NCI-H146 treated with DMSO at 0.1 percent for 48 hours (cell line): ENCODE measurements around the gene TMEM222.

Experiments
- DNase-seq: peaks from one replicate; lab custom pipeline; 2025; ENCODE audit not compliant: unreplicated experiment; lab: John Stamatoyannopoulos, UW

Gene TMEM222

GRCh38 chr1:27306071-27306470, 15.9 kb upstream of the TMEM222 start:
- no peak for DNase-seq

- no peak for DNase-seq
Measured at GRCh38 chr1:27306892-27307761, 14.8 kb upstream of the TMEM222 start.

GRCh38 chr1:27307874-27308598, 13.9 kb upstream of the TMEM222 start:
- no peak for DNase-seq

- no peak for DNase-seq
Measured at GRCh38 chr1:27314169-27314568, 7.8 kb upstream of the TMEM222 start.

- DNase-seq = no peak
Measured at GRCh38 chr1:27314737-27315136, 7.2 kb upstream of the TMEM222 start.

- DNase-seq = no peak
Measured at GRCh38 chr1:27316860-27317259, 5.1 kb upstream of the TMEM222 start.

- no peak for DNase-seq
Measured at GRCh38 chr1:27318136-27318535, 3.8 kb upstream of the TMEM222 start.

GRCh38 chr1:27318596-27318995, 3.4 kb upstream of the TMEM222 start:
- no peak for DNase-seq

- DNase-seq = no peak
Measured at GRCh38 chr1:27322569-27323240, 742 bp downstream of the TMEM222 start.

GRCh38 chr1:27325286-27325685, 3.3 kb downstream of the TMEM222 start:
- DNase-seq = no peak

- no peak for DNase-seq
Measured at GRCh38 chr1:27327964-27328363, 6.0 kb downstream of the TMEM222 start.

GRCh38 chr1:27330786-27331185, 8.8 kb downstream of the TMEM222 start:
- DNase-seq = no peak

GRCh38 chr1:27331426-27331825, 9.5 kb downstream of the TMEM222 start:
- no peak for DNase-seq

- DNase-seq = no peak
Measured at GRCh38 chr1:27331922-27332321, 10.0 kb downstream of the TMEM222 start.

- no peak for DNase-seq
Measured at GRCh38 chr1:27332536-27333281, 10.7 kb downstream of the TMEM222 start.

GRCh38 chr1:27333717-27334279, 11.8 kb downstream of the TMEM222 start:
- no peak for DNase-seq

GRCh38 chr1:27335506-27336422, 13.8 kb downstream of the TMEM222 start:
- no peak for DNase-seq

- no peak for DNase-seq
Measured at GRCh38 chr1:27336756-27337155, 14.8 kb downstream of the TMEM222 start.

GRCh38 chr1:27338751-27339150, 16.8 kb downstream of the TMEM222 start:
- no peak for DNase-seq

GRCh38 chr1:27339213-27339612, 17.2 kb downstream of the TMEM222 start:
- no peak for DNase-seq
